CD4-positive, alpha-beta T cell (primary cell): ENCODE data around the gene DENND2C. TPM values are rescaled to one million over a fixed set of nuclear protein-coding genes. Genes with fewer than 3 reads are reported as not detected.

Source experiments
- ATAC-seq: fragments of 200-7000 bp; cut with Tn5 transposase; one replicate; pipeline ENCODE4 v1.10.0; 2022; ENCODE audit warnings: mild to moderate bottlenecking; ENCODE audit not compliant: poor library complexity
- CTCF ChIA-PET: fragments of 350-600 bp; sonication (Branson Sonifier 250); formaldehyde crosslinking; loops from one replicate; lab custom pipeline; 2021; ENCODE audit warnings: antibody characterized with exemption, inconsistent platforms; lab: Charles Lee
- POLR2A ChIA-PET: fragments of 350-600 bp; sonication (Branson Sonifier 250); formaldehyde crosslinking; loops from one replicate; lab custom pipeline; 2021; ENCODE audit warnings: antibody characterized with exemption, inconsistent platforms; lab: Charles Lee
- DNase-seq, 14 experiments: peaks; one replicate each; pipeline ENCODE4 v3.0.0-alpha.2; 2013 to 2020; ENCODE audit warnings: mixed read lengths in 2 of 14
- H3K27ac ChIP-seq, 2 donors: one replicate each; pipeline versions ENCODE4 v1.5.1 to v1.7.0; 2013; ENCODE audit warnings: low read length in 2 of 2, low read depth in 1 of 2, mild to moderate bottlenecking in 1 of 2
- H3K27me3 ChIP-seq, 2 experiments: 1 replicate in 1 of 2; 2 replicates in 1 of 2; pipeline versions ENCODE4 v1.6.1 to v1.7.0; 2013; ENCODE audit warnings: low read length in 2 of 2, control low read depth in 1 of 2, mild to moderate bottlenecking in 1 of 2, moderate library complexity in 1 of 2; ENCODE audit not compliant: insufficient read depth in 2 of 2, control insufficient read depth in 1 of 2
- H3K36me3 ChIP-seq: one replicate; pipeline ENCODE4 v1.6.1; 2013; ENCODE audit warnings: low read length, control low read depth; ENCODE audit not compliant: insufficient read depth
- H3K4me1 ChIP-seq: one replicate; pipeline ENCODE4 v1.6.1; 2013; ENCODE audit warnings: low read length, control low read depth; ENCODE audit not compliant: insufficient read depth
- H3K4me3 ChIP-seq: one replicate; pipeline ENCODE4 v1.5.1; 2013; ENCODE audit warnings: mild to moderate bottlenecking, low read length, moderate library complexity
- H3K9me3 ChIP-seq, 2 experiments: 1 replicate in 1 of 2; 2 replicates in 1 of 2; pipeline versions ENCODE4 v1.6.1 to v1.7.0; 2013; ENCODE audit warnings: low read length in 2 of 2, mild to moderate bottlenecking in 2 of 2, control low read depth in 1 of 2, moderate library complexity in 1 of 2; ENCODE audit not compliant: control insufficient read depth in 1 of 2, insufficient read depth in 1 of 2
- H3K27ac Mint-ChIP-seq: one replicate; pipeline ENCODE4 v1.8.0; 2020; ENCODE audit warnings: mixed read lengths
- H3K27me3 Mint-ChIP-seq: one replicate; pipeline ENCODE4 v1.8.0; 2021; ENCODE audit warnings: mixed read lengths
- H3K36me3 Mint-ChIP-seq: one replicate; pipeline ENCODE4 v1.8.0; 2021; ENCODE audit warnings: low read depth, mixed read lengths
- H3K4me1 Mint-ChIP-seq: one replicate; pipeline ENCODE4 v1.8.0; 2021; ENCODE audit warnings: low read depth, mixed read lengths
- H3K4me3 Mint-ChIP-seq: one replicate; pipeline ENCODE4 v1.8.0; 2020; ENCODE audit warnings: mild to moderate bottlenecking, mixed read lengths
- H3K9me3 Mint-ChIP-seq: one replicate; pipeline ENCODE4 v1.8.0; 2020; ENCODE audit warnings: mixed read lengths
- intact Hi-C, 2 experiments: fragments of 100-400 bp; cut with DNase I in 1 of 2; cut with micrococcal nuclease in 1 of 2; formaldehyde crosslinking; loops; one replicate each; pipeline versions ENCODE4 v1.15.1 to v1.9.0; 2023 to 2025; cut with DNase I, micrococcal nuclease
- total RNA-seq, 174 experiments: library from RNA in 2 of 174; stranded (reverse) in 2 of 174; gene quantifications; one replicate each; pipeline ENCODE4 v1.2.3 and lab custom pipeline; 2021 to 2026
- TF ChIP-seq, protein P1 (sequence below): fragments of 200-600 bp; IDR thresholded peaks from one replicate; pipeline ENCODE4 v1.8.0; 2022; ENCODE audit warnings: antibody characterized with exemption, mild to moderate bottlenecking

Gene DENND2C
- total RNA-seq, 2 experiments from 2014 or later, result 1.6 to 2.0 TPM

DNA sequence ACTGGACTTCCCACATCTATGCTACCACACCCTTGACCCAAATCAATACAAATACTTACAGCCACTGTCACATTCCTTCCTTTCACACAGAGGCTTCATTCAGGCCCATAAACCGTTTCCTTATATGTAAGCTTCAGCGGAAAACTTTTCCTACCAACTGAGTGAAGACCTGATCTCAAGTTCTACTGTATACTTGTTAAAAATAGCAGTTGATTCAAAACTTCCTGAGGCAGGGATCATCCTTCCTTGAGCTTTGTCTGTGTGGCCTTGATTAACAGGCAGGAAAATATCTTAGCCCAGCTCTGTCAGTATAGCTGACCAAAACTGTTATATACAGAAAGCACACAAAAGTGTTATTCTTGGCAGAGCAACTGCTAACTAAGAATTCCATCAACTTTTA lies 42.7 kb downstream of the DENND2C start:
- ATAC-seq (no peak), DNase-seq (no peak)
- Mint-ChIP-seq H3K9me3 (peaks cover 6% of the 10 kb centered on the region), H3K36me3 (peaks cover 6% of the 10 kb centered on the region), H3K27ac (no peak overlapping the region), H3K27me3 (peaks cover 26% of the 10 kb centered on the region), H3K4me1 (no peaks in the 10 kb centered on the region), H3K4me3 (no peak overlapping the region)
- POLR2A ChIA-PET, result no interaction called here
- TF ChIP-seq, protein P1, sequence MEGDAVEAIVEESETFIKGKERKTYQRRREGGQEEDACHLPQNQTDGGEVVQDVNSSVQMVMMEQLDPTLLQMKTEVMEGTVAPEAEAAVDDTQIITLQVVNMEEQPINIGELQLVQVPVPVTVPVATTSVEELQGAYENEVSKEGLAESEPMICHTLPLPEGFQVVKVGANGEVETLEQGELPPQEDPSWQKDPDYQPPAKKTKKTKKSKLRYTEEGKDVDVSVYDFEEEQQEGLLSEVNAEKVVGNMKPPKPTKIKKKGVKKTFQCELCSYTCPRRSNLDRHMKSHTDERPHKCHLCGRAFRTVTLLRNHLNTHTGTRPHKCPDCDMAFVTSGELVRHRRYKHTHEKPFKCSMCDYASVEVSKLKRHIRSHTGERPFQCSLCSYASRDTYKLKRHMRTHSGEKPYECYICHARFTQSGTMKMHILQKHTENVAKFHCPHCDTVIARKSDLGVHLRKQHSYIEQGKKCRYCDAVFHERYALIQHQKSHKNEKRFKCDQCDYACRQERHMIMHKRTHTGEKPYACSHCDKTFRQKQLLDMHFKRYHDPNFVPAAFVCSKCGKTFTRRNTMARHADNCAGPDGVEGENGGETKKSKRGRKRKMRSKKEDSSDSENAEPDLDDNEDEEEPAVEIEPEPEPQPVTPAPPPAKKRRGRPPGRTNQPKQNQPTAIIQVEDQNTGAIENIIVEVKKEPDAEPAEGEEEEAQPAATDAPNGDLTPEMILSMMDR, result no peak
- H3K27ac ChIP-seq, result no peak overlapping the region
- no peaks in the 10 kb centered on the region for H3K36me3 ChIP-seq
- H3K9me3 ChIP-seq, result peaks cover 0 to 5% of the 10 kb centered on the region in 2 experiments
- no peaks in the 10 kb centered on the region for H3K27me3 ChIP-seq
- no peaks in the 10 kb centered on the region for H3K4me1 ChIP-seq
- no peak overlapping the region for H3K4me3 ChIP-seq
- intact Hi-C loops, result no loop called here
- CTCF ChIA-PET, result no interaction called here

DNA sequence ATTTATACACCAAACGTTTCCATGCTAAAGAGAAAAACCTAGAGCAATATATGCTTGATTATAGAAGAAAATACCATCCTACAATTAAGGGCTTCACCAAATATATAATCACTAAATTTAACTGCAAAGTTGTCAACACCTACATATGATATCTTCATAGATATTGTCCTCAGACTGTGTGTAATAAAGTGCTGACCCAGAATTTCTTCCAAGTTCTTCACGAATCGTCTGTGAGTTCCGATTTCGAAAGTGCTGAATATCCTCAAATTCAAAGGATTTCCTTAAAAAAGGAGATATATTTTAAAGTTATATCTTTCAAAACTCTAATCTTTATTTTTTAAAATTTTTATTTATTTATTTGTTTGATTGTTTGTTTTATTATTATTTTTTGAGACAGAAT lies 46.5 kb downstream of the DENND2C start:
- TF ChIP-seq, protein P1, result no peak
- H3K27me3 Mint-ChIP-seq, result peaks cover 8% of the 10 kb centered on the region
- no peaks in the 10 kb centered on the region for H3K9me3 Mint-ChIP-seq
- intact Hi-C loops, result no loop called here
- no peaks in the 10 kb centered on the region for H3K27me3 ChIP-seq
- ATAC-seq, result no peak
- H3K4me3 ChIP-seq, result no peak overlapping the region
- no peaks in the 10 kb centered on the region for H3K4me1 ChIP-seq
- no peaks in the 10 kb centered on the region for H3K36me3 ChIP-seq
- ChIA-PET POLR2A (no interaction called here), CTCF (no interaction called here)
- DNase-seq, result no peak
- H3K4me3 Mint-ChIP-seq, result no peak overlapping the region
- no peak overlapping the region for H3K27ac Mint-ChIP-seq
- no peaks in the 10 kb centered on the region for H3K36me3 Mint-ChIP-seq
- no peak overlapping the region for H3K27ac ChIP-seq
- H3K9me3 ChIP-seq, result no peaks in the 10 kb centered on the region
- H3K4me1 Mint-ChIP-seq, result no peaks in the 10 kb centered on the region

DNA sequence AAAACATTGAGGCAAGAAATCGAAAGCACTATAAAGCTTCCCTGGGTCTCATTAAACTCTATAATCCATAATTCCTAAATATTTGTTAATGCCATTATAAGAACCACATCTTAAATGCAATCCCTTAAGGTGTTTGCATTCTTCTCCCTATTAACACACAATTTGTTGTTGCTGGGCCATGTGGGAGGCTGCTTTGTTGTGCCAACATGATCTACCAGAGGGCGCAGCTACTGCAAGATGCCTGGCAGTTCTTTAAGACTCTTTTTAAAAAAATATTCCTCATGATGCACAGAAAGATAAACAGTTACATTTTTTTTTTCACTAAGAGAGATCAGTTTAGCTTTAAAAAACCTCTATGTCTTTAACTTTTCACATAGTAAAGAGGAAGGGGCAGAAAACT lies 49.4 kb downstream of the DENND2C start:
- peaks cover 5% of the 10 kb centered on the region for H3K27me3 Mint-ChIP-seq
- no peak overlapping the region for H3K4me3 ChIP-seq
- no peaks in the 10 kb centered on the region for H3K4me1 ChIP-seq
- TF ChIP-seq, protein P1, result no peak
- no peaks in the 10 kb centered on the region for H3K27me3 ChIP-seq
- H3K27ac ChIP-seq, result no peak overlapping the region
- no peaks in the 10 kb centered on the region for H3K36me3 ChIP-seq
- no peak for DNase-seq
- H3K27ac Mint-ChIP-seq, result no peak overlapping the region
- intact Hi-C loops, result no loop called here
- no peak overlapping the region for H3K4me3 Mint-ChIP-seq
- H3K9me3 Mint-ChIP-seq, result no peaks in the 10 kb centered on the region
- no peak for ATAC-seq
- H3K36me3 Mint-ChIP-seq, result no peaks in the 10 kb centered on the region
- no peaks in the 10 kb centered on the region for H3K4me1 Mint-ChIP-seq
- H3K9me3 ChIP-seq, result no peaks in the 10 kb centered on the region
- POLR2A ChIA-PET, result no interaction called here
- CTCF ChIA-PET, result no interaction called here
